Activated CD4-positive, alpha-beta T cell treated with anti-CD3 and anti-CD28 coated beads, Interleukin-10, Interleukin-2, amounts not matched to agents 100 ng/mL and 50 ng/mL, durations not matched to agents 16 hours and 8 hours (primary cell): ENCODE results near the gene ANKRD11.
A peak's percentile ranks its signal among the peaks of the same experiment; 100 is the strongest.

Source experiments
- DNase-seq: peaks from one replicate; pipeline ENCODE4 v3.0.0-alpha.2; 2020

ANKRD11 gene

GRCh38 chr16:89378947-89379771 lies 111.2 kb downstream of the ANKRD11 start:
- DNase-seq = no peak

- DNase-seq = no peak
Observed at GRCh38 chr16:89377453-89377848, 112.9 kb downstream of the ANKRD11 start.

GRCh38 chr16:89376812-89377452 lies 113.4 kb downstream of the ANKRD11 start:
- no peak for DNase-seq

GRCh38 chr16:89375686-89376085 lies 114.7 kb downstream of the ANKRD11 start:
- DNase-seq = no peak

GRCh38 chr16:89375021-89375420 lies 115.3 kb downstream of the ANKRD11 start:
- DNase-seq = no peak

- no peak for DNase-seq
Observed at GRCh38 chr16:89374393-89374960, 115.9 kb downstream of the ANKRD11 start.

GRCh38 chr16:89373355-89374110 lies 116.8 kb downstream of the ANKRD11 start:
- no peak for DNase-seq

GRCh38 chr16:89371968-89372634 lies 118.3 kb downstream of the ANKRD11 start:
- DNase-seq = no peak

- no peak for DNase-seq
Observed at GRCh38 chr16:89371386-89371785, 119.0 kb downstream of the ANKRD11 start.

GRCh38 chr16:89370601-89371000 lies 119.8 kb downstream of the ANKRD11 start:
- no peak for DNase-seq

- no peak for DNase-seq
Observed at GRCh38 chr16:89370081-89370511, 120.3 kb downstream of the ANKRD11 start.

GRCh38 chr16:89369266-89369895 lies 121.0 kb downstream of the ANKRD11 start:
- no peak for DNase-seq

- DNase-seq = no peak
Observed at GRCh38 chr16:89368604-89369249, 121.6 kb downstream of the ANKRD11 start.

GRCh38 chr16:89367538-89367915 lies 122.8 kb downstream of the ANKRD11 start:
- DNase-seq = no peak

GRCh38 chr16:89366561-89367537 lies 123.5 kb downstream of the ANKRD11 start:
- DNase-seq = no peak

GRCh38 chr16:89365996-89366395 lies 124.4 kb downstream of the ANKRD11 start:
- DNase-seq = no peak

- peak; percentile 67 for DNase-seq
Observed at GRCh38 chr16:89365044-89365467, 125.3 kb downstream of the ANKRD11 start.

- no peak for DNase-seq
Observed at GRCh38 chr16:89364606-89365005, 125.8 kb downstream of the ANKRD11 start.

- DNase-seq = peak; percentile 81
Observed at GRCh38 chr16:89363621-89364393, 126.6 kb downstream of the ANKRD11 start.
